ENCODE results near the gene LMNTD1.
"Not testable (repeated sequence)": the region's sequence is repeated elsewhere in the genome, so short reads cannot be mapped to it uniquely, and the experiment has no call there.

Gene LMNTD1

DNA sequence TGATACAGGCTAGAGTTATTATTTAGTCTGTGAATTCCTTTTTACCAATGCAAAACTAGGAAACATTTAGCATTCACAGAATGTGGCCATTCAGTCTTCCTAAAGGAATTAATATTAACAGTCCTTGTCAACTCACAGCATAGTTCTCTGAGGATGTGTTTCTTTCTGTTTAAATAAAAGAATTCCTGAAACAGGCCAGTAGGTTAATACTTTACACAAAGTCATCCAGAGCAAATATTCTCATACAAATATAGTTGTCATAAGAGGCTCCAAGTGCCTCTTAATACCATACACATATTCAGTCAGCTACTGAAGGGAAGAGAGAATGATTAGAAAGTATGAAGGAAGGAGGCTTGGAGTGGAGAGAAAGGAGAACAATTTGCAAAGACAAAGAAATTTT, 120.1 kb downstream of the LMNTD1 start:
- no peak for DNase-seq (ENCODE audit: low spot score)

DNA sequence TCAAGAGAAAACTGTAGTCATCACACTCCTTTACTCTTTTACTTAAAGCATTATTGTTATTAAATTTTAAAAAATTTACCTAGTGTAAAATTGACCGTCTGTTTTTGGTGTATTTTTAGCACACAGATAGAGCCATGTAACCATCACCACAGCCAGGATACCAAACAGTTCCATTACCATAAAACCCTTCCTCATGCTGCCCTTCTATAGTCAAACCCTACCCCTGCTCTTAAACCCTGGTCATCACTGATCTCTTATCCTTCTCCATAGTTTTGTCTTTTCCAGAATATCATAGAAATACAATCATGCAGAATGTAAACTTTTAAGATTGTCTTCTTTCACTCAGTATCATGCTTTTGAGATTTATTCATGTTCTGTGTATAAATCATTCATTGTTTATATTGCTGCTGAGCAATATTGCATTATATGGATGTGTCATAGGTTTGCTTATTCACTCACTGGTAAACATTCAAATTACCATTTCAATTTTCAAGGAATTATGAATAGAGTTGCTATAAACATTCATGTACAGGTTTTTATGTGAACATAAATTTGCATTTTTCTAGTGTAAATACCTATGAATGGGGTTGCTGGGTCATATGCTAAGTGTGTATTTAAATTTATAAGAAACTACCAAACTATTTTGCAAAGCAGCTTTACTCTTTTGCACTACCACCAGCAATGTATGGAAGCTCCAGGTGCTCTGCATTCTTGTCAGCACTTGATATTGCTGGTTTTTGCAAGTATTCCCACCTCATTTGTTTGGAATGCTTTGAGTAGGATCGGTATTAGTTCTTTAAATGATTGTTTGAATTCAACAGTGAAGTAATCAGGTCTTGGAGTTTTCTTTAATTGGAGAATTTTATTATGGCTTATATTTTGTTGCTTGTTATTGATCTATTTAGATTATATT, 125.5 kb downstream of the LMNTD1 start:
- no peak for DNase-seq (ENCODE audit: low spot score)

DNA sequence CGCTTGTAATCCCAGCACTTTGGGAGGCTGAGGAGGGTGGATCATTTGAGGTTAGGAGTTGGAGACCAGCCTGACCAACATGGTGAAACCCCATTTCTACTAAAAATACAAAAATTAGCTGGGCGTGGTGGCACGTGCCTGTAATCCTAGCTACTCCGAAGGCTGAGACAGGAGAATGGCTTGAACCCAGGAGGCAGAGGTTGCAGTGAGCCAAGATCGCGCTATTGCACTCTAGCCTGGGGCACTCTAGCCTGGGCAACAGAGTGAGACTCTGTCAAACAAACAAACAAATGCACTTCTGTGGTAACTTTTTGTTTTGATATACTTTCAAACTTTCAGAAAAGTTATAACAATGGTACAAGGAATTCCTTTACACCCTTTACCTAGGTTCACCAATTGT, 126.3 kb downstream of the LMNTD1 start:
- DNase-seq (ENCODE audit: low spot score), result not testable (repeated sequence)
